Activated B cell treated with CpG ODN at 0.5 μM for 24 hours (primary cell): ENCODE measurements around the gene BPIFA3. TPM values are rescaled to one million over a fixed set of nuclear protein-coding genes. Genes with fewer than 3 reads are reported as not detected.
"Not testable (repeated sequence)": the region's sequence is repeated elsewhere in the genome, so short reads cannot be mapped to it uniquely, and the experiment has no call there.

ENCODE experiments used
- ATAC-seq: fragments of 200-7000 bp; cut with Tn5 transposase; one replicate; pipeline ENCODE4 v1.10.0; 2021; ENCODE audit warnings: low read depth, mild to moderate bottlenecking, moderate library complexity
- CTCF ChIA-PET: fragments of 350-600 bp; sonication (Branson Sonifier 250); formaldehyde crosslinking; loops from one replicate; lab custom pipeline; 2021; ENCODE audit warnings: antibody characterized with exemption; lab: Charles Lee
- POLR2A ChIA-PET: fragments of 350-600 bp; sonication (Branson Sonifier 250); formaldehyde crosslinking; loops from one replicate; lab custom pipeline; 2021; ENCODE audit warnings: antibody characterized with exemption; lab: Charles Lee
- DNase-seq: peaks from one replicate; pipeline ENCODE4 v3.0.0; 2022
- H3K27ac Mint-ChIP-seq: one replicate; pipeline ENCODE4 v1.8.0; 2020; ENCODE audit warnings: mixed read lengths
- H3K27me3 Mint-ChIP-seq: one replicate; pipeline ENCODE4 v1.8.0; 2021; ENCODE audit warnings: mixed read lengths
- H3K36me3 Mint-ChIP-seq: one replicate; pipeline ENCODE4 v1.8.0; 2021; ENCODE audit warnings: low read depth, mixed read lengths
- H3K4me1 Mint-ChIP-seq: one replicate; pipeline ENCODE4 v1.8.0; 2021; ENCODE audit warnings: mixed read lengths
- H3K4me3 Mint-ChIP-seq: one replicate; pipeline ENCODE4 v1.8.0; 2020; ENCODE audit warnings: mild to moderate bottlenecking, mixed read lengths
- H3K9me3 Mint-ChIP-seq: one replicate; pipeline ENCODE4 v1.8.0; 2020; ENCODE audit warnings: mixed read lengths
- CTCF ChIP-seq: fragments of 200-600 bp; IDR thresholded peaks from one replicate; pipeline ENCODE4 v1.8.0; 2022; ENCODE audit warnings: antibody characterized with exemption, mild to moderate bottlenecking
- intact Hi-C: fragments of 100-400 bp; cut with micrococcal nuclease; formaldehyde crosslinking; loops from one replicate; pipeline ENCODE4 v1.15.1; 2024
- total RNA-seq: library from RNA; stranded (reverse); gene quantifications from 2 replicates; pipeline ENCODE4 v1.2.3, GENCODE V29; 2022

Gene BPIFA3
- total RNA-seq, 1 donor from 2014 or later: not detected

DNA sequence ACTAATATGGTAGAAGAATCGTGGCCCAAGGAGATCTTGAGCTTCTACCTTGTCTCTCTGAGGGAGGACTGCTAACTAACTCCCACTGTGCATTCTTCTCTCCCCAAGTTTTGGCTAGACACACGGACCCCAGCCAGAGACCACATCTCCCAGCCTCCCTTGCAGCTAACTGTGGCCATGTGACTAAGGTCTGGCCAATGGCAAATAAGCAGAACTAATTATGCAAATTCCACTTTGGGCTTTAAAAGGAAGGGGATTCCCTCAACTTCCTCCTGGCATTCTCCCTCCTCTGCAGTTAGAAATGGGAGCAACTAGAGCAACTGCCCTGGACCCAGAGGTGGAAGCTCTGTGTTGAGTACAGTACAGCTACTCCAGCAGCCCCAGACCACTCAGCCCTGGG is 33.8 kb upstream of the BPIFA3 start:
- Mint-ChIP-seq H3K4me1 (no peaks in the 10 kb centered on the region), H3K4me3 (no peak overlapping the region), H3K36me3 (no peaks in the 10 kb centered on the region), H3K27me3 (peaks cover 2% of the 10 kb centered on the region), H3K27ac (no peak overlapping the region), H3K9me3 (peaks cover 6% of the 10 kb centered on the region)
- ATAC-seq (no peak), DNase-seq (no peak)
- POLR2A ChIA-PET: no interaction called here
- CTCF ChIA-PET: no interaction called here
- intact Hi-C loops: no loop called here
- TF ChIP-seq CTCF: no peak

GRCh38 chr20:33185031-33185590 is 32.0 kb upstream of the BPIFA3 start:
- H3K9me3 Mint-ChIP-seq, H3K36me3 Mint-ChIP-seq, intact Hi-C loops, DNase-seq, H3K27ac Mint-ChIP-seq, POLR2A ChIA-PET, ATAC-seq, CTCF ChIA-PET, H3K4me3 Mint-ChIP-seq, H3K27me3 Mint-ChIP-seq, H3K4me1 Mint-ChIP-seq: not testable (repeated sequence)

GRCh38 chr20:33187491-33187890 is 29.7 kb upstream of the BPIFA3 start:
- DNase-seq (no peak), ATAC-seq (no peak)
- Mint-ChIP-seq H3K9me3 (peaks cover 6% of the 10 kb centered on the region), H3K27ac (no peak overlapping the region), H3K27me3 (peaks cover 11% of the 10 kb centered on the region), H3K4me1 (no peaks in the 10 kb centered on the region), H3K36me3 (no peaks in the 10 kb centered on the region), H3K4me3 (no peak overlapping the region)
- ChIA-PET POLR2A (no interaction called here), CTCF (no interaction called here)
- intact Hi-C loops: no loop called here
- no peak for TF ChIP-seq CTCF

GRCh38 chr20:33188421-33188820 is 28.7 kb upstream of the BPIFA3 start:
- intact Hi-C loops: no loop called here
- CTCF ChIA-PET: no interaction called here

DNA sequence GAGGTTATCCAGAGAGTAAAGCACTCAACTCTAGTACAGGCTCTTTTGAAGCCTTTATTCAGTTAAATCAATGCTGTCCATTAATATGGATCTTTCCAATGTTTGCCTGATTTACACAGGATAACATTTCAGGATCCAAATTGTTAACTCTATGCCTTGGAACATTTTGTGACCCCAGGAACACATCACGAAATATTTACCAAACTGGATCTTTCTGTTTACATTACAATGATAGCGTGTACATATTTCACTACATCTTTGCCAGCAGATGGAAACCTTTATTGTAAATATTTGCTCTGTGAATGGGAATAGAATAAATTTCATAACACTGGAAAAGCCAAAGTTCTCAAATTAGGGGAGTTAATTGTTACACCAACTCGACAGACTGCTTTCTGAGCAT is 25.7 kb upstream of the BPIFA3 start:
- DNase-seq (no peak), ATAC-seq (no peak)
- Mint-ChIP-seq H3K27me3 (peaks cover 20% of the 10 kb centered on the region), H3K36me3 (no peaks in the 10 kb centered on the region), H3K27ac (no peak overlapping the region), H3K4me1 (no peaks in the 10 kb centered on the region), H3K4me3 (no peak overlapping the region), H3K9me3 (no peaks in the 10 kb centered on the region)
- intact Hi-C loops: no loop called here
- CTCF ChIA-PET: no interaction called here
- POLR2A ChIA-PET: no interaction called here
- no peak for TF ChIP-seq CTCF

More at GRCh38 chr20:33188421-33188820, 28.7 kb upstream of the BPIFA3 start:
- Mint-ChIP-seq H3K27ac (no peak overlapping the region), H3K36me3 (no peaks in the 10 kb centered on the region), H3K4me3 (no peak overlapping the region), H3K9me3 (peaks cover 1% of the 10 kb centered on the region), H3K4me1 (no peaks in the 10 kb centered on the region), H3K27me3 (peaks cover 14% of the 10 kb centered on the region)
- no peak for ATAC-seq
- DNase-seq: no peak
- POLR2A ChIA-PET: no interaction called here
- no peak for TF ChIP-seq CTCF

DNA sequence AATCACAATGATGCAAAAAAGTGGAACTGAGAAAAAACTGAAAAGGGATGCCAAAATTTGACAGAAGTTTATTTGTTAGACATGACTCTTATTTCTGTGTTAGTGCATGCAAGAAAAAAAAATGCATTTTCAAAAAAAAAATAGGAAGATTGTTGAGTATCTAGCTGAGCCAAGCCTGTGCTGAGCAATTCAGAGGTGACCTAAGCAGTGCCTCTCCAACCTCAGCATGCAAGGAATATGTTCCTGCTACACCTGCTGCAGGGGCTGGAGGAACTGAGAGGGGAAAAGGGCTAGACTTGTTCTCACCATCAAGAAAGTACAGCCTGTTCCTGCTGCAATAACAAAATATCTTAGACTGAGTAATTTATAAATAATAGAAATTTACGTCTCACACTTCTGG is 25.2 kb upstream of the BPIFA3 start:
- Mint-ChIP-seq H3K9me3 (no peaks in the 10 kb centered on the region), H3K36me3 (no peaks in the 10 kb centered on the region), H3K4me3 (no peak overlapping the region), H3K27ac (no peak overlapping the region), H3K27me3 (peaks cover 20% of the 10 kb centered on the region), H3K4me1 (no peaks in the 10 kb centered on the region)
- TF ChIP-seq CTCF: no peak
- DNase-seq: no peak
- ATAC-seq: no peak
- ChIA-PET CTCF (no interaction called here), POLR2A (no interaction called here)
- intact Hi-C loops: no loop called here
